Stimulated activated CD8-positive, alpha-beta memory T cell treated with anti-CD3 and anti-CD28 coated beads, Interleukin-12 subunit alpha, Interleukin-12 subunit beta, amount 100 ng/mL, for 1 hour (primary cell): ENCODE results near the gene SHISA9.

Source experiments
- DNase-seq: peaks from one replicate; pipeline ENCODE4 v3.0.0-alpha.2; 2020; ENCODE audit warnings: low read depth

The SHISA9 gene

DNA sequence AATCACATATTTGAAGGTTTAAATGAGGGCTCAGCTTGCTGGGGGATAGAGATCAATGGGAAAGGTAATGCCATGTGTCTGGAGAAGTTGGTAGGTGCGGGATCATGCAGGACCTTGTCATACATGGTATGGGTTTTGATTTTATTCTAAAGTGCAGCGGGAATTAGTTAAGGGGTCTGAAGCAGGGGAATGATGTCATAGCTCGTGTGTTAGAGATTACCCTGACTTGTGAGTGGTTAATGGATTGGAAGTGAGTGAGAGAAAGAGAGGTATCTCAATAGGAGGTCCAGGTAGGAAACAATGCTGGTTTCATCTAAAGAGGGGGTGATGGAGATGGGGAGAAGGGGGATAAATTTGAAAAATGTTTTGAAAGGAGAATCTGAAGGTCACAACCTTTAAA lies 280.0 kb downstream of the SHISA9 start:
- no peak for DNase-seq

GRCh38 chr16:13186813-13187212 lies 285.4 kb downstream of the SHISA9 start:
- DNase-seq = no peak

DNA sequence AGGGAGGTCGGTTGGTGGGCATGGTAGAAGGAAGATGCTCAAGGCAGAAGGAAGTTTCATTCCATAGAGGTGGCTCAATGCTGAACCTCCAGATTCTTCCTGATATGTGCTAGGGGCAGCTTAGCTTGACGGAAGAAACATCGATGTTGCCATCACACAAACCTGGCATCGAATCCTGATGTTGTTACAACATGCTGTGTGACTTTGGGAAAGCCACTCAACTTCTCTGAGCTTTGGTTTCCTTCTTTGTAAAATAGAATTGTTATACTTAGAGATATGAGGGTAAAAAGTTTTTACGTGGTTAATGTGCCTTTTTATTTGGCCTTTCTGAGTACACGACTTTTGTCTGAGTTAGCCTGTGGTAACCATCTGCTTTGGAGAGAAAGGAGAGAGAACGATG lies 287.9 kb downstream of the SHISA9 start:
- no peak for DNase-seq

DNA sequence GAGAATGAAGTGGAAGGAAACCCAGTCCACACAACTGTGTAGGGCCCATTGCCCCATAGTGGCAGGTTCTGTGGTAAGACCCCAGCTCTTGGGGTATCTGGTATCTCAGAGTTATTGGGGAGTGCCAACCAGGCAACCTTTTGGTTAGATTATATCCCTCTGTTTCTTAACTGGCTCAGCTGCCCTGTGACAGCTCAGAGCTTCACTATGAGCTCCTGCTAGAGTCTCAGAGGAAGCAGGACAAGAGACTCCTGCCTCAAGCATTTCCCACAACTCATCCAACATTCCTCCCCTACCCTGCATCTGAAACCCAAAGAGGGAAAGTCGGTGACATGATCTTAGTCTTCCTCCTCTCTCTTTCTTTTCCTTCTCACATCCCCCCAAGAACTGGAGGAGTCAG lies 292.3 kb downstream of the SHISA9 start:
- no peak for DNase-seq

GRCh38 chr16:13194766-13195165 lies 293.4 kb downstream of the SHISA9 start:
- no peak for DNase-seq

- DNase-seq = no peak
Measured at GRCh38 chr16:13203725-13204124, 302.3 kb downstream of the SHISA9 start.

- DNase-seq = no peak
Measured at GRCh38 chr16:13205352-13205751, 304.0 kb downstream of the SHISA9 start.

DNA sequence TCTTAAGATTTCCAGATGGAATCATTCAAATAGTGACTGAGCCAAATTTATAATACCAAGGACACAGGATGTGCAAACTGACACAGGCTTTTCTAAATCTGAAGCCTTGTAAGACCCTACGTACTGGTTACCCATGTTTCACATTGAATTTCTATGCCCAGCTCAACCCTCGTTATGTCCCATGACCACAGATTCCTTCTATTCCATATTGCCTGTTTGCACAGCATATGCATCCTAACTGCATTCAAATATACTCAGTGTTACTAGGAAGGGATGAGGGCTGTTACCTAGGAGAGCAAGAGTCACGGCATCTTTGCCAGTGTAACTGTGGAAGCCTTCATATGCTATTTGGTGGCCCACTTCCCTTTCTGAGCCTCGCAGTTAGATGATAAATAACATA lies 305.2 kb downstream of the SHISA9 start:
- DNase-seq = no peak

GRCh38 chr16:13207151-13207550 lies 305.8 kb downstream of the SHISA9 start:
- no peak for DNase-seq

DNA sequence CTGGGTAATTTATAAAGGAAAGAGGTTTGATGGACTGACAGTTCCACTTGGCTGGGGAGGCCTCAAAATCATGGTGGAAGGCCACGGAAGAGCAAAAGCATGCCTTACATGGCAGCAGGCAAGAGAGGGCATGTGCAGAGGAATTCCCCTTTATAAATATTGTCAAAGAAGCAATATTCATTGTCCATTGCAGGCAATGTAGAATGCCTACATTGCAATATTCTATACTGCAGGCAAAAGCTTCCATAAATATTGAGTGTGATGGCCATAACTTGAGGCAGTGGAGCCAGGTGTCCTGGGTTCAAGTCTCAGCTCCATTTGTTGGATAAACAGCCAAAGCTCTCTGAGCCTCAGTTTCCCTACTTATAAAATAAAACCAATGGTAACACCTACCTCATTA lies 322.3 kb downstream of the SHISA9 start:
- DNase-seq = no peak

DNA sequence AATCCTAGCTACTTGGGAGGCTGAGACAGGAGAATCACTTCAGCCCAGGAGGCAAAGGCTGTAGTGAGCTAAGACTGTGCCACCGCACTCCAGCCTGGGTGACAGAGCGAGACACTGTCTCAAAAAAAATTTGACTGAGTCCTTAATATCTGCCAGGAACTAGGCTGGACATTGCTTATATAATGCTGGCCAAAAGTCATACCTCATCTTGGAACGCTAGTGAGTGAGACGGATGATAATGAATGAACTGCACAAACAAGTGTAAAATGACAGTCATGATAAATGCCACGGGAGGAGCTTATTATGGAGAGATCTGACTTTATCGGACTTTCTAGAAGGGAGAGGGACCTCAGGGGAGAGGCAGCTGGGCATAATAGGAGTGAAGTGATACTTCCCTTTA lies 327.6 kb downstream of the SHISA9 start:
- no peak for DNase-seq

DNA sequence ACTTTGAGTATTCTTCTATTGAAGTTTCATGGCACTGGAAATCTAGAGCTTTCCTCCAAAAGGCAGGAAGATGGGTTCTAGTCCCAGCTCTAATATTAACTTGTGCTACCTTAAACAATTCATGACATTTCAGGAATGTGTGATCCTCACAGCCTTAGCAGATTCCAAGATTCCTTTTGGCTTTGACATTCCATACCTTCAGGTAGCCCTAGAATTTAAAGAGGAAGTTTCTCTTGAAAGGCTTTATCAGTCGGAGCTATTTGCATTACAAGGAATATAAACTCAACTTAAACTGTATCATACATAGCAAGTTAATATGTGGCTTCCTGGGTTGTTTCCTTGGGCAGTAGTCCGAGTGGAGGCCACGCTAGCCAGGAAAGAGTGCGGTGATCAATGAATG lies 330.0 kb downstream of the SHISA9 start:
- DNase-seq = no peak

- no peak for DNase-seq
Measured at GRCh38 chr16:13234999-13235398, 333.6 kb downstream of the SHISA9 start.

- no peak for DNase-seq
Measured at GRCh38 chr16:13236308-13236707, 334.9 kb downstream of the SHISA9 start.

GRCh38 chr16:13238182-13238581 lies 336.8 kb downstream of the SHISA9 start:
- DNase-seq = no peak

GRCh38 chr16:13242201-13242600 lies 340.8 kb downstream of the SHISA9 start:
- no peak for DNase-seq

DNA sequence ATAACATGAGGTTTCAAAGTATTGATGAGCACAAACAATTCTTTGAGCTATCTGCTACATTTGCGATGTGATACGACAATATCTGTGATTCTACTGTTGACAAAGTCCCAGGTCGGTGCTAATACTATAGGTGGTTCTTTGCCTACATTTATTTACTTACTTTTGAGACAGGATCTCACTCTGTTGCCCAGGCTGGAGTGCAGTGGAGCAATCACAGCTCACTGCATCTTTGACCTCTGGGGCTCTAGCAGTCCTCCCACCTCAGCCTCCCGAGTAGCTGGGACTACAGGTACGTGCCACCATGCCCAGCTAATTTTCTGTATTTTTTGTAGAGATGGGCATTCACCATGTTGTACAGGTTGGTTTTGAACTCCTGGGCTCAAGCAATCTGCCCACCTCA lies 343.4 kb downstream of the SHISA9 start:
- DNase-seq = no peak

- DNase-seq = no peak
Measured at GRCh38 chr16:13245713-13246377, 344.4 kb downstream of the SHISA9 start.

DNA sequence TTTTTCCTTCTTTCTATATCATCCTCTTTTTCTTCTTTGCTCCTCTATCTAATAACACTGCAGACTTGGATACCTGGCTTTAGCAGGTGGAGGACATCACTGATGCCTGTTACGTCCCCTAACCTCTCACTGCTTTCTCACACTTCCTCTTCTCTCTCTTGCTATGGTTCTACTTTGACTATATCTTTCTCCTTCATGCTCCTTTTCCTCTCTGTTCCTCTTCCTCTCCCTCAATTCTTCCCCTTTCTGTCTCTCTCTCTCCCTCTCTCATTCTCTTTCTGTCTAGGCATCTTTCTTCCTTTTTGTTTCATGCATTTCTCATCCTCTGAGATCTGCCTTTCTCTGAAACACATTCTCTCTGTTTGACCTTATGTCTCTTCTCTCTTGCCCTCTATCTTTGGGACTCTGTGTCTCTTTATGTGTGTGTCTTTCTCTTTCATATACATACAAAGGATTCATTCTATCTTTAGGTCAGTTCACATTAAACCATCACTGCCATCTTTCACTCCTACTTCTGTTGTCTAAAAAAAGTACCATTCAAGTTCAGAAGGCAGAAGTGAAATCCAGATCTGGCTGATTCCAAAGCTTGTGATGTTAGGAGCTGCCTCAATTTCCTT lies 353.7 kb downstream of the SHISA9 start:
- DNase-seq = no peak

DNA sequence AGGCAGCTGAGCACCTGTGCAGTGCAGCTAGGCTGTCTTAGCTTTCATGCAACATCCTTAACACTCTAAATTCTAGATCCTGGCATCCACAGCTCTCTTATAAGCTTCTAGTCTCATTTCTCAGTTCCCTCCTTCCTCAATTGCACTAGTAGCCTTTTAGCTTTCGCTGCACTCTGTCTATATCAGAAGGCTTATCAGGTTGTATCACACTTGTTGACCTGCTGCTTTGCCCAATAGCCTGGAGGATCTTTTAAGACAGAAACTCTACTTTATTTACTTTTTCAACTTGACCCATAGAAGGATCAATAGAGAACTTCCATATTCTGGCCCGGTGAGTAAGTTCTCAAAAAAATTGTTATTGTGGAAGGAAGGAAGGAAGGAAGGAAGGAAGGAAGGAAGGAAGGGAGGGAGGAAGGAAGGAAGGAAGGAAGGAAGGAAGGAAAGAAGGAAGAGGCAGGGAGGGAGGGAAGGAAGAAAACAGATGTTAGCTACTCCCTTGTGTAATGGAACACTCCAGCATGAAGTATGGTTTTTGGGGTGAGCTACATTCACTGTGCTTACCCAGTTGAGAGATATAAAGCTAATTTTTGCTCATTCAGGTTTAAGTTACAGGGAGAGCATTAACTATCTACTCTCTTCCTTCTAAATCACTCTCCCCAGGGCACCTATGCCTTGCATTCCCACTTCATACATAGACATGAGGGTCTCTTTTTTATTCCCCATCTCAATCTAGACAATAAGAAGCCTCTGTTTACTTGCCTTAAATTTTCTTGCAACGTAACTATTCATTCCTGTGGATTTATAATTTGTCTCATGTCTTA lies 361.1 kb downstream of the SHISA9 start:
- DNase-seq = no peak

DNA sequence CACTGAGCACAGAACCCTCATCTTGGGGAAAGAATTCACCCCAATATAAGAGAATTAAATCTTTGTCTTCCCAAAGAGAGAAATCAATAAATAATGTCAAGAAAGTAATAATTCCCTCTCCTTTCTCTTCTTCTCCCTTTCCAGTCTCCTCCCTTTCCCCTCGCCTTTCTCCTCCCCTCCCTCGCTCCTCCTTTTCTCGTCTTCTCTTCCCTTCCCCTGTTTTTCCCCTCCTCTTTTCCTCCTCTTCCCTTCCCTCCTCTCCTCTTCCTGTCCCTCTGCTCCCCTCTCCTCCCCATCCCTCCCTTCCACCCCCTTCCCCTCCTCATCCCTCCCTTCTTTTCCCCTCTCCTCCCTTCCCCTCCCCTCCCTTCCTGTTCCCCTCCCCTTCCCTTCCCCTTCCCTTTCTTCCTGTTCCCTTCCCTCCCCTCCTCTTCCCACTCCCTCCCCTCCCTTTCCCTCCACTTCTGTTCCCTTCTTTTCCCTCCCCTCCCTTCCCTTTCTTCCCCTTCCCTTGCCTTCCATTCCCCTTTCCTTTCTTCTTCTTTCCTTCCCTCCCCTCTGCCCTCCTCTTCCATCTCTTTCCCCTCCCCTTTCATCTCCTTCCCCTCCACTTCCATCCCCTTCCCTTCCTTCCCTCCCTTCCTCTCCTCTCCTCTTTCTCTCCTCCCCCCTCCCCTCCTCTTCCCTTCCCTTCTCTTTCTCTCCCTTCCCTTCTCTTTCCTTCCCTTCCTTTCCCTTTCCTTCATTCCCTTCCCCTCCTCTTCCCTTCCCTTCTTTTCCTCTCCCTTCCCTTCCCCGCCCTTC lies 363.6 kb downstream of the SHISA9 start:
- no peak for DNase-seq

DNA sequence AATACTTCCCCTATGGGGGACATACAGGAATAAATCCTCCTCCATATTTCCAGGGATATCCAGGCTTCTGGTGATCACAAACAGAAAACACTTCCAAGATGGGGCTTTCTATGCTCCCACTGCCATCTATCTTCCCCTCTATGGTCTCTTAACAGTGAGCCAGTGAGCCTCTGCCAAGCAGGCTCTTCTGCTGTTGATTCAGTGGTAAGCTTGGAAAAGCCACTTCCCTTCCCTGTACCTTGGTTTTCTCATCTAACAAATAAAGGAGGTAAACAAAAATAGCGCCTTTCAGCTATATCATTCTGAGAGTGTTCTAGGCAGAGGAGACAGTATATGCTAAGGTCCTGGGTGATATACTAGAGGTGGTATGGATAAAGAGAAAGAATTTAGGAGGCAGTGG lies 368.0 kb downstream of the SHISA9 start:
- DNase-seq = no peak
